Stimulated activated CD8-positive, alpha-beta memory T cell treated with anti-CD3 and anti-CD28 coated beads, Interleukin-2, amount 100 ng/mL, for 1 hour (primary cell): Measurements from ENCODE around the gene ADD1.

ENCODE experiments used
- DNase-seq, 2 donors: peaks; one replicate each; pipeline ENCODE4 v3.0.0-alpha.2; 2020; ENCODE audit warnings: low read depth in 2 of 2

ADD1 gene, protein sequence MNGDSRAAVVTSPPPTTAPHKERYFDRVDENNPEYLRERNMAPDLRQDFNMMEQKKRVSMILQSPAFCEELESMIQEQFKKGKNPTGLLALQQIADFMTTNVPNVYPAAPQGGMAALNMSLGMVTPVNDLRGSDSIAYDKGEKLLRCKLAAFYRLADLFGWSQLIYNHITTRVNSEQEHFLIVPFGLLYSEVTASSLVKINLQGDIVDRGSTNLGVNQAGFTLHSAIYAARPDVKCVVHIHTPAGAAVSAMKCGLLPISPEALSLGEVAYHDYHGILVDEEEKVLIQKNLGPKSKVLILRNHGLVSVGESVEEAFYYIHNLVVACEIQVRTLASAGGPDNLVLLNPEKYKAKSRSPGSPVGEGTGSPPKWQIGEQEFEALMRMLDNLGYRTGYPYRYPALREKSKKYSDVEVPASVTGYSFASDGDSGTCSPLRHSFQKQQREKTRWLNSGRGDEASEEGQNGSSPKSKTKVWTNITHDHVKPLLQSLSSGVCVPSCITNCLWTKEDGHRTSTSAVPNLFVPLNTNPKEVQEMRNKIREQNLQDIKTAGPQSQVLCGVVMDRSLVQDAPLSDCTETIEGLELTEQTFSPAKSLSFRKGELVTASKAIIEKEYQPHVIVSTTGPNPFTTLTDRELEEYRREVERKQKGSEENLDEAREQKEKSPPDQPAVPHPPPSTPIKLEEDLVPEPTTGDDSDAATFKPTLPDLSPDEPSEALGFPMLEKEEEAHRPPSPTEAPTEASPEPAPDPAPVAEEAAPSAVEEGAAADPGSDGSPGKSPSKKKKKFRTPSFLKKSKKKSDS

GRCh38 chr4:2843263-2843940 lies at the start of gene ADD1:
TSS of gene ADD1 (plus strand) at chr4:2843844. CDS start at chr4:2875916, 32,072 bp downstream.
- DNase-seq = peak; percentile 90 to 97

DNA sequence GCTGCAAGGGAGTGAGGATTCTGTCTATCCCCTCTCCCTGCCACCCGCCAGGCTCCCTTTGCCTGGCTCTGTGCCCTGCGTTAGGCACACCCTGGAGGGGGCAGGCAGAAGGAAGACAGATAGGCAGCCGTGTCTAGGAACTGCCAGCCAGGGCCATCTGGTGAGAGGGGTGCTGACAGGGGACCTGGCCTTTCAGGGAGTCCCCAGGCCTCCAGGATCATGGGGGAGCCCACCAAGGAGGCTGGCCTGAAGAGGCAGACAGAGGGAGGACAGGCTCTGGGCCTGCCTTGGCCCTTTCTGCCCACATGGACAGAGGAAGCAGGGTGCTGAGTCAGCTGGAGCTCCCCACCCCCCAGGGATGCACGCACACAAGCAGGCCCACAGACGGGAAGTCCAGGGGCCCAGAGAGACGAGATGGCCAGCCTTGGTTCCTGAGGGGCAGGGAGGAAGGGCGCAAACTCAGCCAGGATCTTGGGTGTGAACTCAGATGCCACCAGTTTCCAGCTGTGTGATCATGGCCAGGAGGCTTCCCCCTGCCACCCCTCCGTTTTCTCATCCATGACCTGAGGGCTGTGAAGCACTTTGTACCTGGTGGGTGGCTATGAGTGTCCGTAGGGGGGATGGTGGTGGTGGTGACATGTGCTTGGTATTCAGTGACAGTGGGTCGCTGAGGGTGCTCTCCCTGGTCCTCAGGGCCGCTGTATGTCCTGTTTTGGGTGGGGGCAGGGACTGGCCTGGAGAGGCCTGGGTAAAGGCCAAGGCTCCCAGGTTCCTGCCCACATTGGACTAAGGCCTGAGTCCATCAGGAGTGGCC lies 49.0 kb upstream of the ADD1 start:
- no peak for DNase-seq

DNA sequence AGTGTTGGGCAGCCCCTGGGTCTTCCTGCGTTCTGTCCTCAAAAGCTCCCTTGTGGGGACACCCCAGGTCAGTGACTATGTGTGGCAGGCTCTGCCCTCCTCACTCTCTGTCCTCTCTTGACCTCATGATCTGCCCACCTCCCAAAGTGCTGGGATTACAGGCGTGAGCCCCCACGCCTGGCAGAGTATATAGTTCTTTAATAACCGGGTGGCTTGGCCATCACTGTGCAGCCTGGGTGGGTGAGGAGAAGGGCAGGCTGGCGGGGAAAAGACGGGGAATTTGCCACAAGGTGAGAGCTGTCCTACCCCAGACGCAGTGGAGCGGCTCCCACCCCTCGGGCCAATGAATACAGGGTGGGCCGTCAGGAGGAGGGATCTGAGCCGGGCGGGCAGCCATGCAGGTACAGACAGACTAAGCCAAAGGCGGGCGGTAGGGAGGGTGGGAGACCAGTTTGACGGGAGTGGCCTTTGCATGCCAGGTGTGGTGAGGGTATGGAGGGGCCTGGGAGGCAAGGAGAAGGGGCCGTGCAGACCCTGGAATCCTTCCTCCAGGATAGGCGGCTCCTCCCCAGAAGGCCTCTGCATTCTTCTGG lies 48.2 kb upstream of the ADD1 start:
- no peak for DNase-seq

DNA sequence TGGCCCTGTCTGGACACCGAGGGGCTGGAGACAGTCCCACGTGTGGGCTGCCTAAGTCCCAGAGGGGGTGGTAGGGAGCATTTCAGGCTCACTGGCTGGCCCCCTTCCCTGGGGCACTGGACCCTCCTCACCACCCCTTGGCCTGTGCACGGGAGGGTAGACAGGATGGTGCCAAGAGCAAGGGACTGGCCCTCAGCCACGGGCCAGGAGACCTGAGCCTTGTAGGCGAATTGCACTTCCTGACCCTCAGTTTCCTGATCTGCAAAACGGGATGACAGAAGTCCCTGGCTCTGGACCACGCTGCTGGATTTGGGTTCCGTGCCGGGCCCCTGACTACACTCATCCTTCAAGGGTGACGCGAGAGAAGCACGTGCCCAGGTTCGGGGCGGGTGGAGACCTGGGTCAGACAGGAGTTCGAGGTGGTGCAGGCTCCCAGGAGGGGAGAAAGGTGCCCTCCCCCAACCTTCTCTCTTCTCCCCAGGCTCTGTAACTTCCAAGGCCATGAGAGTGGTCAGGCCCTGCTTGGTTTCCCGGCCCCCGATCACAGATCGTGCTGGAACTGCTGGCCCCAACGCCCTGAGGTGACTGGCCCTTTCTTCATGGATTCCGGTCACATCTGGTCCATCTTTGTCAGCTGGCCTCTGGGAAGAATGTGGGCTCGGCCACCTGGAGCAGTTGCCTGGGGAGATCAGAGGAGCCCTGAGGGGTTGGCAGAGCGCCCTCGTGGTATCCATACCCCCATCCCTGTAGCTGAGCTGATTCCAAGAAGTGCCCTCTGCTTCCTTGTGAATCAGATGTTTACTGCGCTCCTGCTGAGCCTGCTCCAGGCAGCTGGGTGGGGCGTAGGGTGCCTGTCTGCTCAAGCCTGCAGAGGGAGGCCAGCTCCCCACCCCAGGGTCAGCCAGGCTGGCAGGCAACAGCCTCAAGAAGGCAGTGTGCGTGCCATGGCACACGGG lies 47.5 kb upstream of the ADD1 start:
- DNase-seq = no peak

DNA sequence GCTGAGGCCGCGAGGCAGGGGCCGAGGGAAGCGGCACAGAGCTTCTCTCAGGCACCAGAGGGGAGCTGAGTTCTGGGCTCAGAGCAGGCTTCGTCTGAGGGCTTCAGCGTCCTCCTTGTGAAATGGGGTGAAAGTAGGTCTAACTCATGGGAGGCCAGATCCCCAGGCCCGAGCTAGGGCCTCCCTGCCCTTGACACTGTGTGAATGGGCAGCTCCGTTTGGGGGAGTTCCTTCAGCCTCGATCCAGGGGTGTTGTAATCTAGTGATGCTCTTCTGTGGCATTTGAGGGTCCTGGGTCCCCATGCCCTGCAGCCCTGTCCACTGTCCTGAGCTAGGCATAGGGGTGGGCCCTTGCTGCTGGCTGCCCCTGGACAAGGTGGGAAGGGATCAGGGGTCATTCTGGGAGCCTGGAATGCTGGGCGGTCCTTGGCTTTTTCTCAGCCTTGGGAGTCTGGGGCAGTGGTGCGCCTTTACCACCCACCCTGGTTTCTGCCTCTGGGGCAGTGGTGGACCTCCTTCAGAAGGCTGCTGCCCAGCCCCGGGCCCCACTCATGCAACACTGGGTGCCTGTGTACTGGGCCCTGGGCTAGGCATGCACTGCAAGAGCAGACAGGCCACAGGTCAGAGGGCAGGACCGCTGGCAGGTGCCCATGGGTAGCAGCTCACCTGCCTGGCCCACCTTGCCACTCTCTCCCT lies 46.6 kb upstream of the ADD1 start:
- no peak for DNase-seq

- DNase-seq = peak in 1 of 2 donors; percentile 45
These were observed 45.9 kb upstream of the ADD1 start for GRCh38 chr4:2797545-2798305.

- no peak for DNase-seq
These were observed 45.0 kb upstream of the ADD1 start for GRCh38 chr4:2798399-2799223.

DNA sequence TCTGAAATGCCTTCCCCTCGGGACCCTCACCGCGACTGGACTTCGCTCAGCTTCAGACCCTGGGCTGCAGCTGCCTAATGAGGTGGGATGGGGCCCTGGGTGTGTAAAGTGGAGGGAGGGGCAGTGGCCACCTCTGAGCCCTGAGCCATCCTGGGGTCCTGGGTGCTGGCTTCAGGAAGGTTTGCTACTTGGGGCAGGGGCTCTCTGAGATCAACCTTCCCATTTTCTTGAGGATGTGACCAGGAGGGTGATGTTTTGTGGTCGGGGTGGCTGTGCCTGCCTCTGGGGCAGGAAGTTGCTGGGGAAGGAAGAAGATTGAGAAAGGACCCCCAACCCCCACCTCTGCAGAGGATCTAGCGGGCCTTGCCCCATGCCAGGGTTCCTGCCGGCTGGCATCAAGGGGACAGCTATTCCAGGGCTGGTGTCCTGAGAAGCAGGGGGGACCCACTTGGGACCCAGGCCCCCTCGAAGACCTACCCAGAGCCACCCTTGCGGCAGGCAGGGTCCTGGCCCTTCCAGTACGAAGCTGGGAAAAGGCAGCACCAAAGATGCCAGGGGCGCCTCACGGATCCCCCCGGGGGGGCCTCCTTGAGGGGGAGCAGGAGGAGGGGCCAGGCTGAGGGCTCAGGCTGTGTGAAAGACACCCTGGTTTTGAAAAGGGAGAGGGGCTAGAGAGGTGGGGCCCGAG lies 44.3 kb upstream of the ADD1 start:
- no peak for DNase-seq

- DNase-seq = no peak
These were observed 43.5 kb upstream of the ADD1 start for GRCh38 chr4:2799971-2800690.

DNA sequence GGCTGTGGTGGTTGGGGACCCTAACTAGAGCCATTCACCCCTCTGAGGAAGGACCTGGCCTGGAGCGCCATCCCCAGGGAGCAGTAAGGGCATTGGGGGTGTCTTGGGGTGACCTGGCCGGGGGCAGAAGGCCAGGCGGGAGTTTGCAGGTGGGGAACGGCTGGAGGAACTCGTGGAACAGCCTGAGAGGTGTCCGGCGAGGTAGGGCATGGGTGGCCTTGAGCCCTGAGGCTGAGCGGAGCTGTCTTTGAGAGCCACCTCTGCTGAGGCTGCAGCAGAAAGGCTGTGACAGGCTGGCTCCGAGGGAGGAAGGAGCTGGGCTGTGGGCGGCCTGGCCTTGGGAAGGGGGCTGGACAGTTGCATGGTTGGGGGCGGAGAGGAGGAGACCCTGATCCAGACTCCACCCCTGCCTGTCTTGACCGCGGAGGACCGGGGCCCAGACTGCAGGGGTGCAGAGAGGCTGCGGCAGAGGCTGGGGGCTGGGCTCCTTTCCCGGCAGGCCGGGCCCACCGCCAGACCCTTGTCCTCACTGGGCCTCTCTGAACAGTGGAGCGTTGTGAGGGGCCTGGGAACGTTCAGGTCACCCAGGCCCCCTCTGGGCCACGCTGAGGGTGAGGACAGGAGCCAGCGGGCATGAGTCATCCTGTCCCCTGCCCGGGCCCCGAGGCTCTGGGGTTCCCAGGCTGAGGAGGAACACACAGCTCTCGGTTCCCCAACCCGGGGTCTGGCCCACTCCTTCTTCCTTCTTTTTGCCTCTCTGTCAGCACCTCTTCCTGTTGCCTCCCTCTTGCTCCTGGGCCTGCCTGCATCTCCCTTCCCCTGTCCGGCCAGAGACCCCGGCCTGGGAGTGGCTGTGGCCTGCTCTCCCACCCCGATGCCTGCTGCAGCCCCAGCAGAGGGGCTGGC lies 42.7 kb upstream of the ADD1 start:
- DNase-seq = no peak

DNA sequence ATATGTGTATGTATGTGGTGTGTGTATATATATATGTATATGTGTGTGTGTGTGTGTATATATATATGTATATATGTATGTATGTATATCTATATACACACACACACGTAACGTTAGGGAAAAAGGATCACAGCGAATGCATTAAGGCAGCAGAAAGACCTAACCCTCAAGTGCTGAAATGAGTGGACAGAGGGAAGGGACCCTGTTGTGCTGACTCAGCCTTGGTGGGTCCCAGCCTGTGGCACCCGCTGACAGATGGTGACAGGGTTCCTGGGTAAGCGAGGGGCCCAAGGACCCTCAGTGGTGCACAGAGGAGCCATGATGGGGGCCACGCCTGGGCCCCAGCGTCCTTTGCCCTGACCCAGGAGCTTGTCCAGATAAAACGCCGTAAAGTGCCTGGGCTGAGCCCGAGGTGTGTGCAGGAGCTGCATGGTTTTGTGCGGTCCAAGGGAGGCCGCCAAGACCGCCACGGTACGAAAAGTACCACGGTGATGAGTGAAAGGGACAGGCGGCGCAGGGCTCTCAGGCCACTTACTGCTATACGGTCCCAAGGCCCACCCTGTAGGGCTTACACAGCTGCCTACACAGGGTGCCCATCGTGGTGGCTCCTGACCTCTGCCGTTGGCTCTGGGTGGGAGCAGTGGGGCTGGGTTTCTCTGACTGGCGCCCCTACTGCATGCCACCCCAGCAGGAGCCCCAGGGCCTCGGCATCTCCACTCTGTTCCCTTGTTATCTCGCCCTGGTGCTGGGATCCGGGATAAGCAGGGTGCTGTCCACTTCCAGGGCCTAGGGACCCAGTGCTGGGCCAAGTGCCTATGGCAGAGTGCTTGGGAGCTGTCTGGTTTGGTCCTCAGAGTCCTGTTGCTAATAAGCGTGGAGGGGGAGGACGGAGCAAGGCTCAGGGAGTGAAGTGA lies 40.8 kb upstream of the ADD1 start:
- no peak for DNase-seq

GRCh38 chr4:2803624-2804448 lies 39.8 kb upstream of the ADD1 start:
- no peak for DNase-seq

DNA sequence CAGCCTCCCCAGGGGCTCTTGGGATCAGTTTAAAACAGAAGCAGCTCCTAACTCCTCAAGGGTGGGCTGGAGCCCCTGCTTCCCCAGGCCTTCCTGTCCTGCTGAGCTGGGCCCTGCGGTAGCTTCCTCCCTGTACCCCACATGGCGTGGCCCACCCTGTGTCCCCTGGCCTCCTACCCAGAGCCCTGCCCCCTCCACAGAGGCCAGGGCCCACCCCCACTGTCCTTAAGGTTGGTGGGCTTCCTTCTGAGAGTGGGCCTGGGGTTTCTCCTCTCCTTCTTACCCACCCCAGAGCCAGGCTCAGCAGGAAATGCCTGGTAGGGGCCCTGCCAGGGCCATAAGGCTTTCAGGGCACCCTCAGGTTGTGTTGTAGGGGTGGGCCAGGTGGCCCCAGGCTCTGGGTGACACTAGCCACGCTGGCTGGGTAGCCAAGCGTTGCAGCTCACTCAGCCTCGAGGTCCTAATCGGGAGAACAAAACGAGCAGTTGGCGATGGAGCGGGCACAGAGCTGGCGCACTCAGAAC lies 39.1 kb upstream of the ADD1 start:
- DNase-seq = no peak
